HUDEP-2 (cell line): ENCODE results near the gene NR3C2.

Experiments used
- DNase-seq, 76 experiments: peaks; one replicate each; lab custom pipeline; 2025; ENCODE audit not compliant: unreplicated experiment in 76 of 76; lab: John Stamatoyannopoulos, UW

NR3C2 gene

DNA sequence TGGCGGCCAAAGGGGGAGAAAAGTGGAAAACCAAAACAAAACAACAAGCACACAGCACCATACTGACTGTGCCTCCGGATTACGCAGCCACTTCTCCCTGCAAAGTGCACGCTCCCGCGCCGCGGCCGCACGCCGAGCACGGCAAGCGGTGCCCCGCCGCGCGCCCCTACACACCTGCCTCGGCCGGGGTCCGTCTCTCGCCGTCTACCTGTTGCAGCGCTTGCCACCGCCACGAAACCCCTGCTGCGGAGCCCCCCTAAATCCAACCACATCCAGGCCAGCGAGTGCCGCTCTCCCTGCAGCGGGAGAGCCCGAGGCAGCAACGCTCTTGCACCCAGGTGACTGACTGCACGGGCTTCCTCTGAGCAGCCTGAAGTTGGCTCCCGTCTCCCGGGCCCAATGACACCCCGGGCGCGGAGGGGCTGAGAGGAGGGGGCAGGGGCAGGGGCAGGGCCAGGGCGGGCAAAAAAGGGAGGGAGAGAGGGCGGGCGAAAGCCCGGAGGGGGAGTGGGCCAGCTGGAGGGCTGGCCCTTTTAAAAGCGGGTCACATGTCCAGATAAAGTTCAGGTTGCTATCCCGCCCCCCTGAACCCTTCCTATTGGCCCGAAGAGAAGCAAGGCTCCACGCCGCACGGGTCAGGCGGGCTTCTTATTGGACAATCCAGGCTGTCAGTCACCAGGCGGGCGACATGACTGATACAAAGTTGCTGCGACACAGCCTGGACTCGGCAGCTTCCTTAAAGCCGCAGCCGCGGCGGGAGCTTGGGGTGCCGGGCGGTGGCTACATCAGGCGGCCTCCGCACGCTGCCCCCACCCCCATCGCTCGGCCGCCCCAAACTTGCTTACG is at the start of gene NR3C2:
TSS of gene NR3C2 (minus strand) at position 429 of the 846 bp plus-strand sequence.
- DNase-seq, result peak in 75 of 76 experiments; percentile 30 to 96 (median 91)

DNA sequence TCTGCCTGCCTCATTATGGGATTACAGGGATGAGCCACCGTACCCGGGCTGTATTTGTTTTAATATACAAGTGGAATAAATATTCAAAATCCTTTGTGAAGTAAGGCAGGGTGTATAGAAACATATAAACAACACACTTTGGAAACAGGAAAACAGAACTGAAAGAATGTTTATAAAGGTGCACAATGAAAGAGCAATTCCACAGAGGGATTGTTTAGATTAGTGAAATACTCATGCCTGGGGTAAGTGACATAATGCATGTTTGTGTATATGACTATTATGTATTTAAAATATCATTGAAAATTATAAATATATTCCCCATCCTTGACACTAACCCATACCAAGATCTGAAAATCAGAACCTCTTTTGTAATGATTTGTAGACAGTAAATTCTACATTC is 45.0 kb upstream of the NR3C2 start:
- DNase-seq, result no peak

DNA sequence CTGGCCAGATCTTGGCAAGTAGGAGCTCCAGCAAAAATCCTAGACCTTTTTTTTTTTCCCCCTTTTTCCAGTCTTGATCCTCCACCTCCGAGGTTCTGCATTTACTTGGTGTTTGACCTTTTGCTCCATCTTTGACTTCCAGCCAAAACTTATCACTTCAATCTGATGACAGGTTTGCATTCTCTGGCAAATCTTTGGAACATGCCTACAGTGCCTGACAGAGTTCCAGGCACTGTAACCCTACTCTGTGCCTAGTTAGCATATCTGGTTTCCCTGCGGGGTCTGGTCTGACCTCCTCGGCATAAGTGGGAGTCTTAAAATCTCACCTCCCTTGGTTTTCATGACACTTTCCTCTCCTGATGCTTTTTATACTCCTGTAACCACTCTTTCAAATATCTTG is 39.4 kb upstream of the NR3C2 start:
- DNase-seq, result no peak

DNA sequence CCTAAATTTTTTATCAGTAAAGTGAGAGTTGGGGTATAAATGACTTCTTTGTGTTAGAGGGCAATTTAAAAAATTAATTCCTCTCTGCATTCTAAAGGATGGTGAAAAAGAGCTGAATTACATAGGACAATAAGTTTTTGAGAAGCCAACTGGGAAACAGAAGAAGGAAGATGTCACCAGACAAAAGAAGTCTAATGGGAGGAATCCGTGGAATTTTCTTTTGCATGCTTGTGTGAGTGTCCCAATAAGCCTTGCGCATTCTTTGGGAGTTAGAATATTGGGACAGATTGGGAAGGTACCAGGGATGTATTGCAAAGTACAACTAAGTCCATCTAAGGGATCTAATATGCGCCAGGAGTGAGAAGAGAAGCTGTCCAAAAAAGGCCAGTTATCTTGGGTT is 35.1 kb upstream of the NR3C2 start:
- DNase-seq, result no peak

DNA sequence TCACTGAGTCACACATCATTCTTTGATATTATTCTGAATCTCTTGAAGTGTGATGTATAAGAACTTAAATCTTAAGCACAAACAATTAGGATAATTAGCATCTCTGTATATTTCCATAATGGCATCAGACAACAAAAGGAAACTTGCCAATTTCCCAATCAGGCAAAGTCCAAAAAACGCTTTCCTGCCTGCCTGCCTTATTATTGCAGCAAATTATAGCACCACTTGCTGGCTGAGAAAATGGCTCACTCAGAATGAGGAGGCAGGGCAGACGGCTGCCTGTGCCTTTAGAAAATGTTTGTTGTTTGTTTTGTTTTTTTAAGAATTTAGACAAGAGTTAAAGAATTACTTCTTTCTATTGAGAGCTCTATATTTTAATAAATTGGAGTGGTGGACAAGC is 27.7 kb upstream of the NR3C2 start:
- DNase-seq, result no peak

DNA sequence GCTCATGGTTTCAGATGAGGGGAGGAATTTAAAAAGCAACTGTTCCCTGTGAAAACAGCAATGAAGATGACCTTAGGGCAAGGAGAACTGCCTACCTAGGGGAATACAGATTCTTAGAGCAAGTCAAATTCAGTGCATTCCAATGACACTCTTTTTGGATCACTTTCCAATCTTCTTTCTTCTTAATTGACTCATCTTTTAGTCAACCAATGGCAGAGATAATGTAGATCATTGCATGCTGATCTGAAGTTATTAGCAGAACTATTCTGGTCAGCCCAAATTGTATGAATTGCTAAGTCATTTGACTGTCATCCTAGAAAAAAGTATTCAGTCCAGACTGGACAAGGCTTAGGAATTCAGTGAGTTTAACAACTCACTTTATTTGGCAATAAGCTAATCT is 12.6 kb upstream of the NR3C2 start:
- DNase-seq, result no peak

DNA sequence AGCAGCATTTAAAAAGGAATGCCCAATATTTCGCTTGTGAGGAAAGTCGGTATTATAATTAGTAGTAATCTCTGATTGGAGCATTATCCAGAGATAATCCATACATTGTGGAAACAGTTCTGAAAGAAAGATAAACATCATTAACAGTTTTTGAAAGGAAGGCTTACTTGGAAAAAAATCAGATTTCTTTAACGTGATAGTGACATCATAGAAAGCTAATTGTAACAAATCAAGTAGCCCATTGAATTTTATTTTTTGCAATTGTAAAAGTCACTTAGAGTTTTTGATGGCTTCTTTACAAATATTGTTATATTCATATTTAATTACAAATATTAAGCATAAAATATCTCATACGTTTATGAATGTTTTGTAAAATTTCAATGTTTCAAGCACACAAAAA is 11.6 kb upstream of the NR3C2 start:
- no peak for DNase-seq

DNA sequence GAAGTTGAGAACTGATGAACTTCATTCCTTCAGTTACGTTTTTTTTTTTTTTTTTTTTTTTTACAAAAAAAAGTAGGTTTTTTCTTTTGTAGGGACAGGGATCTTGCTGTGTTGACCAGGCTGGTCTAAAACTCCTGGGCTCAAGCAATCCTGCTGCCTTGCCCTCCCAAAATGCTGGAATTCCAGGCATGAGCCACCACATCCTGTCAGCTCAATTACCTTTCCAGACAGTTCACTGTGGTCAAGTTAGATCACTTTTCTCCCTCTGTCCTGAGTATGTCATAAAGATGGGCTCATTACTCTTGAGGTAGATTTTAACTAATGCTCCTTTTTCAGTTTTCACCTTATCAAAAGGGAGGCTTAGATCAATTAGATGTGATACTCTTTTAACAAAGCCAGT is 10.8 kb upstream of the NR3C2 start:
- DNase-seq, result no peak

DNA sequence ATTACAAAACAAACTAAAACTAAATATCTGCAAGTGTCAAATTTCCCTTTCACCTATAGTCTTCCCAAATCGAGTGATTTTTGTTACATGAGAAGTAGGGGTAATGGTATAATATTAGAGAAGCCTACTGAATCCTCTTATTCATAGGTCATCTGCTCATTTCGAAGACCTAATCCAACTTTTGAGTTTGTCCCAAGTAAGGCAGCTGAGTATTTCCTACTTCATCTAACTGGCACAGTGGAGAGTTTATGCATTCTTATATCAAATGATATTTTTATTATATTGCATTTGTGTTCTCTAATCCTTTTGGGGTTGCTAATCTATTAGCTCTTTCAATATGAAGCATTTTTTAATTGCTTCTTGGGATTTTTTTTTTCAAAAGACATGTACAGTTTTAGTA is 7.7 kb upstream of the NR3C2 start:
- DNase-seq, result no peak

DNA sequence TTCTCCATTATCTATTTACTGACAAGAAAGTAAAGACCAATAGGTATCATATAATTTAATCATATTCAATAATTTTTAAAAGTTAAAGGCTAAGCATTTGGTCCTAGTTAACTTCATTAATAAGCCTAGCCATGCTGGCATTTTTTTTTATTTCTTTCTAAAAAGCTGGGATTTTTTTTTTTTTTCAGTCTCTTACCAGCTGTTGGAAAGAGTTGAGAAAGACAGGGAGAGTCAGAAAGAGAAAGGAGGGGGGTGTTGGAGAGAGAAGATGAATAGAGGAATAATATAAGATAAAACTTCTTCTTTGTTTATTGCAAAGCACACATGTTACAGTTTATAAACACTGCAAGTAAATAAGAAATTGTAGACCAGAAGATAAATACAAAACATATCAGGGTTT is 5.9 kb upstream of the NR3C2 start:
- no peak for DNase-seq

DNA sequence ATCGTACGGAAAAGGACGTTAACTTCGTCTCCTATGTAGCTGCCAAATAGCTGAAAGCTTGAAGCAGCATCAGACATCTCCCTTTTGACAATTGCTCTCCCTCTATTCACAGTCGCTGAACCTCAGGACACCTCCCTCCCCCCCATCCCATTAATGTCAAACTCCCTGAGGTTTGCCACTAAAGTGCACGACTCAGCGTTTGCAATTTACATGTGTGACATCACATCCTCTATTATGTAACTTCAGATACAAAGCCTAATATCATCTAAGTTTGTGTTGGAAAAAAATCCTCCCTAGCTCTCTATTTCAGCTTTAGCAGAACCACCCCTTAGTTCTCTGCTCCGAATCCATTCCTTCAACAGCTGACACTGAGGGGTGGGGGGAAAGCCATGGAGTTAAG is 5.5 kb upstream of the NR3C2 start:
- DNase-seq, result no peak

DNA sequence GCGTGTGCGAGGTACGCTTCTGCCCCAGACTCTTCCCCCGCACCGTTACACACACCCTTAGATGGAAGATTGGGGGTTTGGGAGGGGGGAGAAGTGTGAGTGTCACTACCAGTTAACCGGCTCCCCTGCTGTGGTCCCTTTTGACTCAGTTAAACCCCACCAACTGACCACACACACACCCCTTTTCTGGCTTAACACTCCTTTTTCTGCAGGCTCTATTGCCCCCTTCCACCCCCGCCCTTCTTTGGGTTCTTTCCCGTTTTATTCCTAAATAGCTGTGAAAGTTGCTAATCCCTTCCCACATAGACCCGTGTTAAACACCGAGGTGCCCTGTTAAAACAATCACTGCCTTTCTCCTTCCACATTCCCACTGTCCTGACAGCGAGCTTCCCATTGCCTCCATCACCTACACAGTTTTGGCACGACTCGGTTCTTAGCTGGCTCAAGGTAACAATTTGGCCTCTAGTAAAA is 3.7 kb upstream of the NR3C2 start:
- no peak for DNase-seq

DNA sequence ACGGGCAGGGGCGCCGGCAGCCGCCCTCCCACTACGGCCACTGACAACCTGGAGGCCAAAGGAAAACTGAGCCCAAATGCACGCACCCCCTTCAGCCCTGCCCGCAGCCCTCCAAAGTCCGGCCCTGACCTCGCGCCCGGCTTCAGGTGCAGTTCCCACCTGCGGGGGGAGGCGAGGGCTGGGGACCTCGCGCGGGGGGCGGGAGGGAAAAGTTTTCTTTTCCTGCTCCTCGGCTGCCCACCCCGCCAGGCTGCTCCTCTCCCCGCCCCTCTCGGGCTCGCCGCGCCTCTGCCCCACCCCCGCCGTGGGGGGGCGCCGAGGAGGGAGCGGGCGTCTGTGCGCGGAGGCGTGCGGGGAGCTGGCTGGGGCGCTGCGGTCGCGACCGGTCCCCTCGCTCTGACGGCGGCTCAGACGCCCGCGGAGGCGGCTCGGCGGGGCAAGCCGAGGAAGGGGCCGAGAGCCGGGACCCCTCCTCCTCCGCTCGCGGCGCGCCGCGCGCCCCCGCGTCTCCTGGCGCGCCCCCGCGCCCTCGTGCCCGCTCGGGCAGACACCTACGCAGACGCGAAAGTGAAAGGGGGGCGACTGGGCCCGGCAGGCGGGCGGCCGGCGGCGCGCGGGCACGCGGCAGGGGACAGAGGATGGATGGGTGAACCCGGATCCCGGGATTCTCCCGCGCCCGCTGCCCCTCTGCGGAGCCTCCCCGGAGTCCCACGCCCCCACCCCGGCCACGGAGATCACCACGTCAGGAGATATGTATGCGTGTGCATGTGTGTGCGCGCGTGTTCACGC is 3.1 kb upstream of the NR3C2 start:
- peak in 7 of 76 experiments; percentile 0 to 11 (median 3) for DNase-seq

DNA sequence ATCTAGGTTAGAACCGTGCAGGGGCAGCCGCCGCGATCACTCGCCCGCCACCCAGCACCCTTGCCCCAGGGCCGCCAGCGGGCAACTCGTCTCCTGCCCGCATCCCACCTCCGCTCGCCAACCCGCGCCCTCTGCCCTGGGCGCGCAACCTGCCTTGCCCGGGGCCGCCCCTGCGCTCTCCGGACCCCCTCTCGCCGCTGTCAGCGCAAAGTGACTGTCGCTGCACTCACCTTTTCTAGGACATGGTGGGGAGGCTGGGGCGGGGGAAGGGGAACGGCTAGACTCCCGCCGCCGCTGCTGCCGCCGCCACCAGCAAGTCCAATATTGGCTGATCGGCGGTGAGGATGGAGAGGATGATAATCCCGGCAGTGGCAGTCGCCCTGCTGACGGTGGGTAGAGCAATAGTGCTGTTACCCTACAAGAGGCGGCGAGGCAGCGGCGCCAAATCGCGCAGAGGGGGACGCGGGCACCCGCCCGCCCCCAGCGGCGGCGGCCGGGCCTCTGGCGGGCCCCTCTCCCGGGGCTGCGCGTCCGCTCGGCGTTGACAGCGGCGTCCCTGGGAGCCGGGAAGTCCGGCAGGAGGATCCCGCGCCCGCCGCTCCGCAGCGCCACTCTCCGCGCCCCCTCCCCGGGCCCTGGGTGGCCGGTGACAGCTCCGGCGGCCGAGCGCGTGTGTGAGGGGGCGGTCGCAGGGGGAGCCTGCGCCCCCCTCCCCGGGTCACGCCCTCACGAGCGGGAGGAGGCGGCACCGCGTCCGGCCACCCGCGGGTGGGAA is 2.3 kb upstream of the NR3C2 start:
- DNase-seq, result peak in 1 of 76 experiments; percentile 3

DNA sequence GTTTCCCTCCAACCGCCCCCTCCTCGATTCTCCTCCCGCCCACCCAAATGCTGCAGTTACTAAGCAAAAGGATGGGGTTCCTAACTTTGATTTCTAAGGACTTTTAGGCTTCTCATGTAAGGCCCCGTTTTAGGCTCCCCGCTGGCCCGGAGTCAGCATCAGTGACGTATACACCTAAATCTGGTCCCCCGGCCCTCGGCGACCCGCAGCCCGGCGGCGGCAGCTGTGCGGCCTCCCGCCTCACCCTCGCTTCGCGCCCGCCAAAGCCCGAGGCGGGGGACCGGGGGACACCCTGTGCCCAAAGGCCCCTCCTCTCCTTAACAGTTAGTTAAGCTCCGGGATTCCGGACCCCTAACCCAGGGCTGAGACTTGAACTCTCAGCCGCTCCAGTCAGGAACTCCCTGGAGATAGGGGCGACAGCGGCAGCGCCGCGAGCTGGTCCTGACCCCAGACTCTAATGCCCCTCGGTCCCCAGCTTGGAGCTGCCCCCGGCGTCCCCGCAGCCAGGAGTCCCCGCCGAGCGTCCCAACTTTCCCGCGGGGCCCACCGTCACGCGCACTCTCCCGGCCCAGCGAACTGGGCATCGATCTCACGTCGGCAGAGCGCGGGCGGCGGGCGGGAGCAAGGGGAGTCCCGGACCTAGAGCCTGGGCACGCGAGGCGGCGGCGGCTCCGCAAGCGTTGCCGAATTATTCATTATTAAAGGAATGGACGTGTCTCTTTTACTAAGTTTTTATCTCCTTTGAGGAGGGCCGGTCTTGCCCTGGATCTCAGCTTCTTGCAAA is 1.5 kb upstream of the NR3C2 start:
- peak in 1 of 76 experiments; percentile 3 for DNase-seq

DNA sequence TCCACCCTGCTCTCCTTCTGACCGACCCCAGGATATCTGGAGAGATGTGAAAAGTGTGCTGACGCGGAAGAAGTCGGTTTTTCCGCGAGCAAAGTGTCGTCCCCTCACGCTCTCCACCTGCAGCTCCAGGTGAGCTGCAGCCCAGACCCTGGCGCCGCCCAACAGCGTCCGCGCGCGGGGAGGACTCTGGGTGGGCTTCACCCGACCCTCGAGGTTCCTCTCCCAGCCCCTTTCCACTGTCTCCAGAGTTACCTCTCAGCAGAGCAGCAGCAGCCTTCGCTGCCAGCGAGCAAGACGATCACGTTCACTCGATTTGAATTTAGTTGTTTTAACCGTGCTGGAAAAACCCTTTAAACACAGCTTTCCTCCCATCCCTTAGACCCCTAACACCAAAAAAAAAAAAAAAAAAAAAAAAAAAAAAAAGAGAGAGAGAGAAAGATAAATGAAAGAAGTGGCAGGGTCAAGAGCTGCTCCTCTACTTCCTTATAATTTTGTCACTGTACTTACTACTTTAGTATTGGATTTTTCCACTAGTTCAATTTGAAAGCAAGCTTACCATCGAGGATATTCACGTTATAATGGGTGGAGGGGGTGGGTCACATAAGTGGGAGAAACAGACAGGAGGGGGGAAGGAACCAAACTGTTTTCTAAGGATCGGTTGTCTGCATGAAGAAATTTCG is 758 bp upstream of the NR3C2 start:
- DNase-seq, result peak in 13 of 76 experiments; percentile 0 to 36 (median 26)

DNA sequence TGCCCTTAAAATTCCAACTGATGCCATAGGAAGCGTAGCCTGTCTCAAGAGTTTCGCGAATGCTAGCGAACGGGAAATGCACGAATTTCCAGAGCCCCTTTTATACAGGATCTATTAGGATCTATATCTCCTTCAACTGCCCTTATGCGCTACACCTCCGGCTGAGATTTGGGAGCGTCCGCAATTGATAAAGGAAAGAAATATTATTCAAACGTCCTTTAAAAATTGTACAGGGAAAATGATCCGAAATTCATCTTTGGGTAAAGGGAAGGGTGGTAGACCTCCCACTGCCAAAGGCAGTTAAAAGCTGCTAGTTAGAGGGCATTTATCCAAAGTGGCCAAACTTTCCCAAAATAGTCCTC is 609 bp downstream of the NR3C2 start:
- no peak for DNase-seq

DNA sequence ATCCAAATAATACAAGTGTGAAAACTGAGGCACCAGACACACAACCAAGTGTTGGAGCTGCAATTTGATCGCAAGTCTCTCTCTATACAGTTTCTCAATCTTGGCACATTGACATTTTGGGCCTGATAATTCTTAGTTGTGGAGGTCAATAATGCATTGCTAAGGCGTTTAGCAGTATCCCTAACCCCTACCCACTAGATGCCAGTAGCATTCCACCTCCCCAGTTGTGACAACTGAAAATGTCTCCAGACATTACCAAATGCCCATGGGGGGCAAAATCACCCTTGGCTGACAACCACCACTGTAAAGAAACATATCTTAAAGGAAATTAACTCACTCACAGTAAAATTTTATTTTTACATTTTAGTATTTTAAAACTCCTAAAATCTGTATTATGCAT is 4.2 kb downstream of the NR3C2 start:
- DNase-seq, result no peak

DNA sequence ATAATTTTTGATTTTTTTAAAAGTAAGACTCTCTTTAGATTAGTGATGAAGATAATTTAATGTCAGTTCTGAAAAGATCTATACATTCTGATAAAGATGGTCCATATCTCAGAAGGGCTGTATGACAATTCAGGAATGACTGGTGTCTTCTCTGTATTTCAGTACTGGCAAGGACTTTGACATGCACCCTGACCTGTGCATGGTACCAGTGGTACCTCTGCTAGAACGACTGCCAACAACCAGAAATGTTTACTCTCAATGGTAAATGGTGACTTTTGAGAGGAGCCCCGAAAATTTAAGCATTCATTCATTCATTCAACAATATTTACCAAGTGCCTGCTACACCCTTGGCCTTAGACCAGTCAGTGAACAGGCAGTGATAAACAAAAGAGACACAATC is 4.8 kb downstream of the NR3C2 start:
- DNase-seq, result no peak

DNA sequence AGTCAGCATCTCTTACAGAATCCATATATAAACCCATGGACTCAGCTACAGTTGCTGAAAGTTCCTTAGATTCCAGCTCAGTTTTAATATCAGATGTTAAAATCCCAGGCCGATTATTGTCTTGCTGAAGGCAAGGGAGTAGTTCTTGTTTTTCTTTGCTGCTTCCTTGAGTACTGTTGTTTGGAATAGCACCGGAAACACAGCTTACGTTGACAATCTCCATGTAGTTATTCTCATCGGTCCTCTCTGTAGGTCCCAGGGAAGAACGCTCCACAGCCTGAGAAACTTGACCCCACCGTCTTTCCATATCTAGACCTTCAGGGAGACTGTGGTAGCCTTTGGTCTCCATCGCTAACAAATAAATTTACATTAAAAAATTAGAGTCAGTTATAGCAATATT is 5.7 kb downstream of the NR3C2 start:
- DNase-seq, result no peak
